GM06990 (cell line): ENCODE data around the gene PPT1.

ENCODE experiments used
- DNase-seq: peaks from one replicate; pipeline ENCODE4 v3.0.0-alpha.2; 2011; ENCODE audit not compliant: insufficient read length; ENCODE audit errors: extremely low read depth
- H3K27me3 ChIP-seq: replicated peaks from 2 replicates; pipeline ENCODE4 v1.6.0; 2011; ENCODE audit warnings: low read length; ENCODE audit not compliant: control insufficient read depth, insufficient read depth
- H3K36me3 ChIP-seq: 2 replicates; pipeline ENCODE4 v1.5.1; 2011; ENCODE audit warnings: low read length; ENCODE audit not compliant: control insufficient read depth, insufficient read depth
- H3K4me3 ChIP-seq: replicated peaks from 2 replicates; pipeline ENCODE4 v1.5.1; 2011; ENCODE audit warnings: low read depth, mild to moderate bottlenecking, control low read depth, low read length
- CTCF ChIP-seq: IDR thresholded peaks from 2 replicates; pipeline ENCODE4 v1.5.1; 2011; ENCODE audit warnings: low read length, control low read depth, mild to moderate bottlenecking, inconsistent platforms; ENCODE audit not compliant: insufficient read depth, poor library complexity, severe bottlenecking

Gene PPT1

GRCh38 chr1:40047769-40048168, 49.3 kb downstream of the PPT1 start:
- Histone ChIP-seq H3K36me3 (peaks cover 5% of the 10 kb centered on the region), H3K27me3 (no peaks in the 10 kb centered on the region), H3K4me3 (no peak overlapping the region)
- no peak for TF ChIP-seq CTCF
- no peak for DNase-seq

GRCh38 chr1:40047276-40047675, 49.8 kb downstream of the PPT1 start:
- TF ChIP-seq CTCF = no peak
- Histone ChIP-seq H3K36me3 (peaks cover 5% of the 10 kb centered on the region), H3K4me3 (no peak overlapping the region), H3K27me3 (no peaks in the 10 kb centered on the region)
- no peak for DNase-seq

- H3K4me3 ChIP-seq = no peak overlapping the region
- no peak for TF ChIP-seq CTCF
- peaks cover 5% of the 10 kb centered on the region for H3K36me3 ChIP-seq
These were observed 51.3 kb downstream of the PPT1 start for GRCh38 chr1:40045766-40046165.

GRCh38 chr1:40045182-40045581, 51.9 kb downstream of the PPT1 start:
- no peak for DNase-seq
- peaks cover 4% of the 10 kb centered on the region for H3K36me3 ChIP-seq
- no peak overlapping the region for H3K4me3 ChIP-seq
- no peak for TF ChIP-seq CTCF
- no peaks in the 10 kb centered on the region for H3K27me3 ChIP-seq

More at GRCh38 chr1:40045766-40046165, 51.3 kb downstream of the PPT1 start:
- no peaks in the 10 kb centered on the region for H3K27me3 ChIP-seq
- DNase-seq = no peak

- DNase-seq = no peak
- Histone ChIP-seq H3K4me3 (no peak overlapping the region), H3K36me3 (peaks cover 4% of the 10 kb centered on the region), H3K27me3 (no peaks in the 10 kb centered on the region)
- TF ChIP-seq CTCF = no peak
These were observed 52.9 kb downstream of the PPT1 start for GRCh38 chr1:40044110-40044509.

GRCh38 chr1:40042341-40042740, 54.7 kb downstream of the PPT1 start:
- no peak for TF ChIP-seq CTCF
- peak overlapping the region; percentile 93 for H3K4me3 ChIP-seq
- DNase-seq = no peak
- H3K27me3 ChIP-seq = no peaks in the 10 kb centered on the region
- peaks cover 2% of the 10 kb centered on the region for H3K36me3 ChIP-seq
